ENCODE results near the gene HDAC10.

The HDAC10 gene

DNA sequence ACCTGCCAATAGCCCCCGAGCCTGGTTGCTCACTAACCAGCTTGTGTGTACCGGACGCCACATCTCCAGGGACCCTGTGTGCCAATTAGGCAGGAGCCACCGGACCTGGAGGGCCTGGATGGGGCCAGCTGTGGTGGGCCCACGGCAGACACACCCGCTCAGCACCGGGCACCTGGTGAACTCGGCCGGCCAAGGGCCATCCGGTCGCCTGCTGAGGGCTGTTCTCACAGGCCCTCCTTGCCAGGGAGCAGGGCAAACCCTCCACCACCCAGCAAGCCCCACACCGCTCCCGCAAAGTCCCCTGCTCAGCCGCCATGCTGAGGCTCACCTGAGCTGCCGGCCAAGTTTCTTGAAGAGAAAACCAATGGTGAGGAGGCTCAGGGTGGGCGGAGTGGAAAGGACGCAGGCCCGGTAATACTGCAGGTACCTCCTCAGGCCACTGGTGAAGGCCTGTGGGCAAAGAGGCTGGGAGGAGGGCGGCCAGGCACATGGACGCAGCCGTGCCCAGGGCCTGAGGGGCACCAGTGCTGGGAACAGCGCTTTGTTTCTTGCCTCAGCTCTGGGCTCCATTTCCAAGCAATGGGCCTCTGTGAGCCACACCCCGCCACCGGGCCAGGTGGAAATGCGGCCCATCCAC, 23.4 kb downstream of the HDAC10 start:
- H3K27me3 ChIP-seq (replicated peaks): no peaks in the 10 kb centered on the region
- TF ChIP-seq, protein P1, sequence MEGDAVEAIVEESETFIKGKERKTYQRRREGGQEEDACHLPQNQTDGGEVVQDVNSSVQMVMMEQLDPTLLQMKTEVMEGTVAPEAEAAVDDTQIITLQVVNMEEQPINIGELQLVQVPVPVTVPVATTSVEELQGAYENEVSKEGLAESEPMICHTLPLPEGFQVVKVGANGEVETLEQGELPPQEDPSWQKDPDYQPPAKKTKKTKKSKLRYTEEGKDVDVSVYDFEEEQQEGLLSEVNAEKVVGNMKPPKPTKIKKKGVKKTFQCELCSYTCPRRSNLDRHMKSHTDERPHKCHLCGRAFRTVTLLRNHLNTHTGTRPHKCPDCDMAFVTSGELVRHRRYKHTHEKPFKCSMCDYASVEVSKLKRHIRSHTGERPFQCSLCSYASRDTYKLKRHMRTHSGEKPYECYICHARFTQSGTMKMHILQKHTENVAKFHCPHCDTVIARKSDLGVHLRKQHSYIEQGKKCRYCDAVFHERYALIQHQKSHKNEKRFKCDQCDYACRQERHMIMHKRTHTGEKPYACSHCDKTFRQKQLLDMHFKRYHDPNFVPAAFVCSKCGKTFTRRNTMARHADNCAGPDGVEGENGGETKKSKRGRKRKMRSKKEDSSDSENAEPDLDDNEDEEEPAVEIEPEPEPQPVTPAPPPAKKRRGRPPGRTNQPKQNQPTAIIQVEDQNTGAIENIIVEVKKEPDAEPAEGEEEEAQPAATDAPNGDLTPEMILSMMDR (IDR thresholded peaks at IDR 0.05; ENCODE audit: low read depth, low read length, missing control alignments): no peak
- no peak overlapping the region for H3K27ac ChIP-seq
- in situ Hi-C loops (cut with HindIII; ENCODE audit: low pct_ligation_motif_present, low sequenced_read_pairs): no loop called here
- peaks cover 37% of the 10 kb centered on the region for H3K36me3 ChIP-seq (replicated peaks)
- DNase-seq: no peak
- no peak overlapping the region for H3K4me3 ChIP-seq (ENCODE audit: low read depth, low read length)

GRCh38 chr22:50226875-50227165, 24.2 kb downstream of the HDAC10 start:
- TF ChIP-seq, protein P1 (IDR thresholded peaks at IDR 0.05; ENCODE audit: low read depth, low read length, missing control alignments): no peak
- no peak for DNase-seq
- in situ Hi-C loops (cut with HindIII; ENCODE audit: low pct_ligation_motif_present, low sequenced_read_pairs): no loop called here
- peaks cover 46% of the 10 kb centered on the region for H3K36me3 ChIP-seq (replicated peaks)
- no peaks in the 10 kb centered on the region for H3K27me3 ChIP-seq (replicated peaks)
- no peak overlapping the region for H3K4me3 ChIP-seq (ENCODE audit: low read depth, low read length)
- no peak overlapping the region for H3K27ac ChIP-seq

DNA sequence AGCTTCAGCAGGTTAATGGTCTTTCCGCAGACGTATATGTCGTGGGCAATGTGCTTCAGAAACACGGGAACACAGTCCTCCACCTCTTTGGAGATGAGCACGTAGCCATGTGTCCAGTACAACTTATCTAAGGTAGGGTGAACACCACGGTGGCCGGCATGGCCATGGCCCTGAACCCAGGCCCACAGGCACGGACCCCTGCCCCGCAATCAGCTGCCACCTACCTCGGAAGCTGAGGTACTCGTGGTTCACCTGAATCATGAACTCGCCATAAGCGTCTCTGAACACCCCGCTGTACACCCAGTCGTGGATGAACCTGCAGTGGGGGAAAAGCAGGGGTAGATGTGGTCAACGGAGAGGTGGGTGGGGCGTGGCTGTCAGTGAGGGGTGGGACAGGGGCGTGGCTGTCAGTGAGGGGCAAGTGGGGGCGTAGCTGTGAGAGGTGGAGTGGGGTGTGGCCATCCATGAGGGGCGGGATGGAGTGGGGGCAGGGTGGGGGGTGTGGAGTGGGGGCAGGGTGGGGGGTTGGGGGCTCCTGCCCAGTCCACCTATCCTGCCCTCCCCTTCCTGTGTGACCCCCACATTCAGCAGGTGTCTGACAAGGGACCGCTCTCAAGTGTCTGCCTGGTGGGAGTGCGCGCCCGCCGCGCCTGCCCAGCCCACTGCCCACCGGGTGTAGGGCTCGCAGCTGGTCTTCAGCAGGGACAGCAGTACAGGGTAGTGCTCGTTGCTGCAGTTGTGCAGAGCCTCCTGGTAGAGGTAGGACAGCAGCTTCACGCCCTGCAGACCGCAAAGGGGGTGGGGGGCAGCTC, 24.8 kb downstream of the HDAC10 start:
- TF ChIP-seq, protein P1 (IDR thresholded peaks at IDR 0.05; ENCODE audit: low read depth, low read length, missing control alignments): no peak
- no peaks in the 10 kb centered on the region for H3K27me3 ChIP-seq (replicated peaks)
- H3K27ac ChIP-seq: no peak overlapping the region
- DNase-seq: no peak
- H3K4me3 ChIP-seq (ENCODE audit: low read depth, low read length): no peak overlapping the region
- in situ Hi-C loops (cut with HindIII; ENCODE audit: low pct_ligation_motif_present, low sequenced_read_pairs): no loop called here
- H3K36me3 ChIP-seq (replicated peaks): peaks cover 49% of the 10 kb centered on the region

- in situ Hi-C loops (cut with HindIII; ENCODE audit: low pct_ligation_motif_present, low sequenced_read_pairs): no loop called here
- Histone ChIP-seq H3K4me3 (ENCODE audit: low read depth, low read length) (no peak overlapping the region), H3K36me3 (replicated peaks) (peaks cover 53% of the 10 kb centered on the region), H3K27me3 (replicated peaks) (no peaks in the 10 kb centered on the region), H3K27ac (no peak overlapping the region)
- TF ChIP-seq, protein P1 (IDR thresholded peaks at IDR 0.05; ENCODE audit: low read depth, low read length, missing control alignments): no peak
- DNase-seq: no peak
Observed at GRCh38 chr22:50225200-50225969, 25.7 kb downstream of the HDAC10 start.

- TF ChIP-seq, protein P1 (IDR thresholded peaks at IDR 0.05; ENCODE audit: low read depth, low read length, missing control alignments): no peak
- Histone ChIP-seq H3K4me3 (ENCODE audit: low read depth, low read length) (no peak overlapping the region), H3K27ac (no peak overlapping the region), H3K36me3 (replicated peaks) (peaks cover 60% of the 10 kb centered on the region), H3K27me3 (replicated peaks) (no peaks in the 10 kb centered on the region)
- in situ Hi-C loops (cut with HindIII; ENCODE audit: low pct_ligation_motif_present, low sequenced_read_pairs): no loop called here
- no peak for DNase-seq
Observed at GRCh38 chr22:50224071-50224470, 27.0 kb downstream of the HDAC10 start.
